Neural progenitor cell (in vitro differentiated cells): ENCODE data around the gene FAM76A.

Experiments
- EZH2 ChIP-seq: fragments of 200-600 bp; sonication (generic); IDR thresholded peaks from 2 replicates; pipeline ENCODE4 v1.6.1; 2017; ENCODE audit warnings: antibody characterized with exemption, mild to moderate bottlenecking, moderate library complexity
- EZH2phosphoT487 ChIP-seq: fragments of 200-600 bp; sonication (generic); IDR thresholded peaks from 2 replicates; pipeline ENCODE4 v1.6.1; 2017; ENCODE audit warnings: antibody characterized with exemption
- TF ChIP-seq, protein P1 (sequence below): fragments of 200-600 bp; sonication (generic); IDR thresholded peaks from 2 replicates; pipeline ENCODE4 v1.5.1; 2017; ENCODE audit warnings: antibody characterized with exemption, mild to moderate bottlenecking

- TF ChIP-seq, protein P1, sequence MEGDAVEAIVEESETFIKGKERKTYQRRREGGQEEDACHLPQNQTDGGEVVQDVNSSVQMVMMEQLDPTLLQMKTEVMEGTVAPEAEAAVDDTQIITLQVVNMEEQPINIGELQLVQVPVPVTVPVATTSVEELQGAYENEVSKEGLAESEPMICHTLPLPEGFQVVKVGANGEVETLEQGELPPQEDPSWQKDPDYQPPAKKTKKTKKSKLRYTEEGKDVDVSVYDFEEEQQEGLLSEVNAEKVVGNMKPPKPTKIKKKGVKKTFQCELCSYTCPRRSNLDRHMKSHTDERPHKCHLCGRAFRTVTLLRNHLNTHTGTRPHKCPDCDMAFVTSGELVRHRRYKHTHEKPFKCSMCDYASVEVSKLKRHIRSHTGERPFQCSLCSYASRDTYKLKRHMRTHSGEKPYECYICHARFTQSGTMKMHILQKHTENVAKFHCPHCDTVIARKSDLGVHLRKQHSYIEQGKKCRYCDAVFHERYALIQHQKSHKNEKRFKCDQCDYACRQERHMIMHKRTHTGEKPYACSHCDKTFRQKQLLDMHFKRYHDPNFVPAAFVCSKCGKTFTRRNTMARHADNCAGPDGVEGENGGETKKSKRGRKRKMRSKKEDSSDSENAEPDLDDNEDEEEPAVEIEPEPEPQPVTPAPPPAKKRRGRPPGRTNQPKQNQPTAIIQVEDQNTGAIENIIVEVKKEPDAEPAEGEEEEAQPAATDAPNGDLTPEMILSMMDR: no peak
- TF ChIP-seq EZH2phosphoT487 (no peak), EZH2 (no peak)
These were observed 84.1 kb downstream of the FAM76A start for GRCh38 chr1:27809883-27810282.
